Pulmonary artery endothelial cell (primary cell): Measurements from ENCODE around the gene CLPTM1L. TPM values are rescaled to one million over a fixed set of nuclear protein-coding genes. Genes with fewer than 3 reads are reported as not detected.
"Not testable (repeated sequence)": the region's sequence is repeated elsewhere in the genome, so short reads cannot be mapped to it uniquely, and the experiment has no call there.

Experiments
- DNase-seq: peaks from one replicate; pipeline ENCODE4 v3.0.0-alpha.2; 2011; ENCODE audit warnings: low read depth, low spot score
- total RNA-seq: library from RNA; depleted of rRNA; stranded (reverse); fragments of >200 nt; gene quantifications from 2 replicates; pipeline ENCODE4 v1.2.3, GENCODE V29; 2014

CLPTM1L gene
- total RNA-seq, 1 donor from 2014 or later, result 343 TPM

- no peak for DNase-seq
Observed at GRCh38 chr5:1278216-1278615, 66.7 kb downstream of the CLPTM1L start.

- DNase-seq, result no peak
Observed at GRCh38 chr5:1277781-1278180, 67.1 kb downstream of the CLPTM1L start.

- no peak for DNase-seq
Observed at GRCh38 chr5:1277331-1277730, 67.6 kb downstream of the CLPTM1L start.

DNA sequence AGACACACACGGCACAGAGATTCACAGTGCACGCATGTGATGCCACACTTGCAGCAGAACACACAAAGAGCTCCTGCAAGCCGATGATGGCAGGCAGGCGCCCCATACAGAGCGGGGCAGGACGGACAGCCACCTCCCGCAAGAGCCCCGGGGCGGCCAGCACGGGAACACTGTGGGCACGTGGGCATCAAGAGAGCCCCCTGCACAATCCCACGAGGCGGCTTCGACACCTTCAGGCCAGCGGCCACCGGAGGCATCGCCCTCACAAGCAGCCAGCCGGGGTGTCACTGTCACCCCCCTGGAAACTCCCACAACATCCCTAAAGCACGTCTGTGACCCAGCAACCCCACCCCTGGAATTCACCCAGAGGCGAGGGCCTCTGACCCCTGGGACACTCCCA, 68.0 kb downstream of the CLPTM1L start:
- no peak for DNase-seq

GRCh38 chr5:1275397-1276391, 69.2 kb downstream of the CLPTM1L start:
- not testable (repeated sequence) for DNase-seq

DNA sequence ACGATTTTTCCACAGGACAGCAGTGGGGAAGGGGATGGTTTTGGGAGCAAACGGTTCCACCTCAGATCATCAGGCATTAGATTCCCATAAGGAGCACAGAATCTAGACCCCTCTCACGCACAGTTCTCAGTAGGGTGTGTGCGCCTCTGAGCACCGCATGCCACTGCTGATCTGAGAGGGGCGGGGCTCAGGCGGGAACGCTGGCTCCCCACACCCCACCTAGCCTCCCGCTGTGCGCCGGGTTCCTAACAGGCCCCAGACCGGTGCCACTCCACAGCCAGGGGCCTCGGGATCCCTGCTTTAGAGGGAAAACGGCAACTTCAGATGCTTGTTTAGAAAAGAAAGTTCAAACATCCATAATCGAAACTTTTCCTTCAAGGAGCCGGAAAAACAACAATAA, 70.4 kb downstream of the CLPTM1L start:
- DNase-seq, result no peak

DNA sequence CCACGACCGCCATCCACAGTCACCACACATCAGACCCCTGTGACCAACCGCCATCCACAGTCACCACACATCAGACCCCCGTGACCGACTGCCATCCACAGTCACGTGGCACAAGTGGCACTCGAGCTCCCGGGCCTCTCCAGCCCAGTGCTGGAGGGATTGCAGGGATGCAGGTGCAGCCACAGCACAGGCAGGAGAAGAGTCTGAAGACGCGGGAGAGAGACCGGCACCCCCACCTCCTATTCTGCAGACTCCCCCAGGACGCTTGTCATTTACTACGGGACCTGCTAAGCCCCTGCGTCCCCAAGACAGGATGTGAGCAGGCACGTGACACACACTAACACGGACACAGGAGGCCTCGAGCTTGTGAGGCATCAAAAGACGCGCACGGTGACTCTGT, 71.2 kb downstream of the CLPTM1L start:
- no peak for DNase-seq

DNA sequence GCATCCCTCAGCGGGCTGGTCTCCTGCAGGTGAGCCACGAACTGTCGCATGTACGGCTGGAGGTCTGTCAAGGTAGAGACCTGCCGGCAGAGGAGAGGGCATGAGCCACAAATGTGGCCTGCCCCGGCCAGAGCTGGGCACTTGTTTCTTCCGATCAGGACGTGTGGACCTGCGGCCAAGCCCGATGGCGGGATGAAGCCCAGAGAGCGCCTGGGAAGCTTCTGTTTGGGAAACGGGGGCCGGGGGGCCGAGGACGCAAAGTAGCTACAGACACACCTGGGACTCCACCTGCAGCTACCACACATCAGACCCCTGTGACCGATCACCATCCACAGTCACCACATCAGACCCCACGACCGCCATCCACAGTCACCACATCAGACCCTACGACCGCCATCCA, 72.7 kb downstream of the CLPTM1L start:
- no peak for DNase-seq

DNA sequence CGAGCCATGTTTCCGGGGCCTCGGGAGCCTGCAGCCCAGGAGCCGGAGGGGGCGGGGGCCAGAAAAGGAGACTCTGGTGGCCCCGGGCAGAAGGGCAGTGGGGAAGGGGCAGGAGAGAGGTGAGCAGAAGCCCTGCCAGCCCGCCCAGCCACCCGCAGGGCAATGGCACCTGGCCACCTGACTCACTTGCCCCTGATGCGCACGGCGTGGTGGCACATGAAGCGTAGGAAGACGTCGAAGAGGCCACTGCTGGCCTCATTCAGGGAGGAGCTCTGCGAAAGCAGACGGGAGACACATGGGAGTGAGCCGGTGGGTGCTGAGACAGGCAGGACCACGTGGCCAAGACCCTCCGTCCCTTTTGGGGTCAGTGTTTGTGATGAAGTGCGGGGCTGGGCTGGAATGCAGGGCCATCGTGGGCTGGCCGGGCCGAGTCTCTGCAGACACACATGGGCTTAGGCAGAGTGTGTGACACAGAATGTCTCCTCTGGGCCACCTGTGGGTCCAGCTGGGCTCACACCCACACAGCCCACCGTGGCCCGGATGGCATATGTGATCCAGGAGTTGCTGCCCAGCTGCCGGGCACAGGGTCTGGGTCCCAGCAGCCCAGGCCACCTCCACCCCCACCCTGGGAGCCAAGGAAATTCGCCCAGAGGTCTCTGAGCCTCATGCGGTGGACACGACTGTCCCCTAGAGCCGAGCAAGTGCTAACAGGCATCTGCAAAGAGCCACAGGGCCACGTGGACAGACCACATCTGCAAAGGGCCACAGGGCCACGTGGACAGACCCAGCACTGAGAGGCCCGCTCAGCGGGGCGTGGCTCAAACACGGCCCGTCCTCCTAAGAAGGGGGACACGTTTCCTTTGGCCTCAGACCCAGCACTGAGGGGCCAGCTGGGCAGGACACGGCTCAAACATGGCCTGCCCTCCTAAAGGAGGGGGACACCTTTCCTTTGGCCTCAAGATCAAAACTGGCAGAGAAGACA, 73.7 kb downstream of the CLPTM1L start:
- DNase-seq, result no peak

DNA sequence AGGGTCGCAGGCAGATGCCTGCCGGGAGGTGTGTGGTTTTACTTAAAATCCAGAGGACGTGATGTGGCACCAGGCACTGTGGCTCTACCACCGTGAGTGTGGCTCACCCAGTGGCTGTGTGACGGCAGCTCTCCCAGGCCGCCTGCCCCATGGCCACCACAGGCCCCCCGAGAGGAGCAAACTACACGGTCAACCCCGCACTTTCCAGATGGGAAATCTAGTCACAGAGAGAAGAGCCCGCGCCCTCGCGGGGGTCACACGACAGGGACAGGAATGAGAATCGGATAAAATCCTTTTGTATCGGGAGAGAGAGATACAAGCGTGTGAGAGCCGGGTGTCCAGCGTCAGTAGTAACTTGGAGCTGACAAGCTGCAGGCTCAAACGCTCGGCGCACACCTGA, 74.5 kb downstream of the CLPTM1L start:
- DNase-seq, result no peak

GRCh38 chr5:1268666-1269065, 76.2 kb downstream of the CLPTM1L start:
- no peak for DNase-seq

DNA sequence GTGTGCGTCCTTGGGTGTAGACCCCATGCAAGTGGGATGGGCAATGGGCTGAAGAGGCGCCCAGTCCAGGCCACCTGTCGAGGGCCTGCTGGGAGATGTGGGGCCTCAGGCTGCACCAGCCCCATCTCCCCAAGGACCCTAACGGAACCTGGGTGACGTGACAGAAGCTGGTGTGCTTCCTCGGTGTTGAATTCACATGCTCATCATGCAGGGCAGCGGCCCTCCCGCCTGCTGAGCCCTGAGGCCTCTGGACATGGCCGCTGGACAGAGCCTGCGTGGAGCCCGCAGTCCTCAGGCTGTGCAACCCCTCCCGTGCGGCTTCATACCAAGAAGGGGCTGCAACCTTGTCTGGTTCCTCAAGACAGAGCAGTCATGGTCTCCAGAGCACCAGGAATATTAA, 76.8 kb downstream of the CLPTM1L start:
- no peak for DNase-seq

Other genes with a start within 250 kb of the CLPTM1L start
- 21.6 and 23.1 TPM in 2 replicates for gene SLC12A7, start 233.0 kb downstream of the CLPTM1L start, total RNA-seq
- gene SLC6A19, start 143.5 kb downstream of the CLPTM1L start, total RNA-seq, result not detected in 2 replicates
- not detected in 2 replicates for gene SLC6A18, start 119.7 kb downstream of the CLPTM1L start, total RNA-seq
- 0.07 TPM in 1 of 2 replicates, not detected in the other for gene TERT, start 50.0 kb downstream of the CLPTM1L start, total RNA-seq
- not detected in 2 replicates for gene SLC6A3, start 100.3 kb upstream of the CLPTM1L start, total RNA-seq
- gene LPCAT1, start 178.9 kb upstream of the CLPTM1L start, total RNA-seq, result 54.5 and 71.7 TPM in 2 replicates